Caco-2 (cell line): Measurements from ENCODE around the gene SSX2IP. TPM values are rescaled to one million over a fixed set of nuclear protein-coding genes. Genes with fewer than 3 reads are reported as not detected.
"Not testable (repeated sequence)": the region's sequence is repeated elsewhere in the genome, so short reads cannot be mapped to it uniquely, and the experiment has no call there.

Experiments used
- BruUV-seq: library from RNA; stranded (reverse); fragments of 400-500 nt; replicated peaks from 2 replicates; lab custom pipeline; 2021; lab: Mats Ljungman, UMichigan
- CTCF ChIA-PET: fragments of 300-600 bp; sonication (Branson Sonifier 250); formaldehyde crosslinking; loops from one replicate; lab custom pipeline; 2022; ENCODE audit warnings: antibody characterized with exemption; lab: Charles Lee
- POLR2A ChIA-PET: fragments of 300-600 bp; sonication (Branson Sonifier 250); formaldehyde crosslinking; loops from one replicate; lab custom pipeline; 2022; ENCODE audit warnings: antibody characterized with exemption; lab: Charles Lee
- DNase-seq, 2 experiments: peaks; one replicate each; pipeline versions ENCODE4 v3.0.0 to v3.0.0-alpha.2; 2020 to 2022
- H3K27me3 ChIP-seq: replicated peaks from 2 replicates; pipeline ENCODE4 v1.6.0; 2011; ENCODE audit warnings: low read length; ENCODE audit not compliant: control insufficient read depth, insufficient read depth
- H3K36me3 ChIP-seq: 2 replicates; pipeline ENCODE4 v1.5.1; 2011; ENCODE audit warnings: low read length; ENCODE audit not compliant: control insufficient read depth, insufficient read depth
- H3K4me1 ChIP-seq: fragments of 250-450 bp; sonication (Bioruptor Pico); 2 replicates; pipeline ENCODE4 v1.5.1; 2020; ENCODE audit warnings: mild to moderate bottlenecking
- H3K4me3 ChIP-seq: 2 replicates; pipeline ENCODE4 v1.5.1; 2011; ENCODE audit warnings: low read depth, mild to moderate bottlenecking, control low read depth, low read length
- H3K9me3 ChIP-seq: fragments of 250-450 bp; sonication (Bioruptor Pico); 2 replicates; pipeline ENCODE4 v1.5.1; 2020; ENCODE audit warnings: mild to moderate bottlenecking, moderate library complexity
- H3K27ac Mint-ChIP-seq: one replicate; pipeline ENCODE4 v1.8.0; 2022; ENCODE audit warnings: mixed read lengths; ENCODE audit not compliant: unreplicated experiment
- H3K27me3 Mint-ChIP-seq: one replicate; pipeline ENCODE4 v1.8.0; 2022; ENCODE audit warnings: mixed read lengths; ENCODE audit not compliant: insufficient read depth, unreplicated experiment
- H3K36me3 Mint-ChIP-seq: one replicate; pipeline ENCODE4 v1.8.0; 2022; ENCODE audit warnings: mild to moderate bottlenecking, mixed read lengths; ENCODE audit not compliant: insufficient read depth, unreplicated experiment
- H3K4me1 Mint-ChIP-seq: one replicate; pipeline ENCODE4 v1.8.0; 2022; ENCODE audit warnings: low read depth, mixed read lengths; ENCODE audit not compliant: unreplicated experiment
- H3K4me3 Mint-ChIP-seq: one replicate; pipeline ENCODE4 v1.8.0; 2022; ENCODE audit warnings: mild to moderate bottlenecking, moderate library complexity, mixed read lengths; ENCODE audit not compliant: unreplicated experiment
- H3K9me3 Mint-ChIP-seq: one replicate; pipeline ENCODE4 v1.8.0; 2022; ENCODE audit warnings: mixed read lengths; ENCODE audit not compliant: unreplicated experiment
- intact Hi-C: fragments of 100-400 bp; cut with micrococcal nuclease; formaldehyde crosslinking; loops from one replicate; pipeline ENCODE4 v1.10.0; 2022; ENCODE audit not compliant: unreplicated experiment
- total RNA-seq: library from RNA; stranded (reverse); gene quantifications from 2 replicates; pipeline ENCODE4 v1.2.3, GENCODE V29; 2022
- TF ChIP-seq, protein P1 (sequence below), 2 experiments: fragments of 200-600 bp in 1 of 2; IDR thresholded peaks; 1 replicate in 1 of 2; 2 replicates in 1 of 2; pipeline versions ENCODE4 v1.5.1 to v1.8.0; 2011 to 2022; ENCODE audit warnings: antibody characterized with exemption in 1 of 2, control low read depth in 1 of 2, inconsistent platforms in 1 of 2, low read depth in 1 of 2, low read length in 1 of 2, mild to moderate bottlenecking in 1 of 2, moderate library complexity in 1 of 2; ENCODE audit not compliant: insufficient read depth in 1 of 2, severe bottlenecking in 1 of 2, unreplicated experiment in 1 of 2

Gene SSX2IP
- total RNA-seq, 1 experiment from 2014 or later = 15.3 TPM

DNA sequence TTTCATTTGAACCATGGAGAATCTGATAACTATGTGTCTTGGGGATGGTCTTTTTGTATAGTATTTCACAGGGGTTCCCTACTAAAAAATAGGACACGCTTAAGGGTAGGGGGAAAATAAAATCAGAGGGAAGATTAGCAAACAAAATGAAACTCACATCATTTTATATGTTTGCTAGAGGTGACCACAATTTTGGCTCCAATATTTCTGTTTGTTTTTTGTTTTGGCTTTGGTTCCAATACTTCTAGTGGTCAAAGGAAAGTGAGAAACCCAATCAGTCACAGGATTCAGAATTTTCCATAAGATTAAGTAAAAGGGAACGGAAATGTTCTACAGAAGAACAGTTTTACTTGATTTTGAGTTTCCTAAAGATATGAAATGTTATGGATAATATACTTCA, 42.3 kb upstream of the SSX2IP start:
- no peaks in the 10 kb centered on the region for H3K27me3 ChIP-seq
- no peak for DNase-seq
- H3K4me3 ChIP-seq = no peak overlapping the region
- POLR2A ChIA-PET = no interaction called here
- TF ChIP-seq, protein P1, sequence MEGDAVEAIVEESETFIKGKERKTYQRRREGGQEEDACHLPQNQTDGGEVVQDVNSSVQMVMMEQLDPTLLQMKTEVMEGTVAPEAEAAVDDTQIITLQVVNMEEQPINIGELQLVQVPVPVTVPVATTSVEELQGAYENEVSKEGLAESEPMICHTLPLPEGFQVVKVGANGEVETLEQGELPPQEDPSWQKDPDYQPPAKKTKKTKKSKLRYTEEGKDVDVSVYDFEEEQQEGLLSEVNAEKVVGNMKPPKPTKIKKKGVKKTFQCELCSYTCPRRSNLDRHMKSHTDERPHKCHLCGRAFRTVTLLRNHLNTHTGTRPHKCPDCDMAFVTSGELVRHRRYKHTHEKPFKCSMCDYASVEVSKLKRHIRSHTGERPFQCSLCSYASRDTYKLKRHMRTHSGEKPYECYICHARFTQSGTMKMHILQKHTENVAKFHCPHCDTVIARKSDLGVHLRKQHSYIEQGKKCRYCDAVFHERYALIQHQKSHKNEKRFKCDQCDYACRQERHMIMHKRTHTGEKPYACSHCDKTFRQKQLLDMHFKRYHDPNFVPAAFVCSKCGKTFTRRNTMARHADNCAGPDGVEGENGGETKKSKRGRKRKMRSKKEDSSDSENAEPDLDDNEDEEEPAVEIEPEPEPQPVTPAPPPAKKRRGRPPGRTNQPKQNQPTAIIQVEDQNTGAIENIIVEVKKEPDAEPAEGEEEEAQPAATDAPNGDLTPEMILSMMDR (IDR thresholded peaks at IDR 0.05; ENCODE audit: insufficient read depth in 1 of 2, low read depth in 1 of 2, low read length in 1 of 2, severe bottlenecking in 1 of 2, unreplicated experiment in 1 of 2) = no peak
- no peaks in the 10 kb centered on the region for H3K9me3 ChIP-seq
- Mint-ChIP-seq H3K4me3 (no peak overlapping the region), H3K27me3 (peaks cover 8% of the 10 kb centered on the region), H3K9me3 (no peaks in the 10 kb centered on the region), H3K27ac (no peak overlapping the region), H3K36me3 (no peaks in the 10 kb centered on the region), H3K4me1 (no peaks in the 10 kb centered on the region)
- CTCF ChIA-PET = no interaction called here
- intact Hi-C loops = no loop called here
- no peaks in the 10 kb centered on the region for H3K36me3 ChIP-seq
- no peaks in the 10 kb centered on the region for H3K4me1 ChIP-seq
- no TSS peak for BruUV-seq

DNA sequence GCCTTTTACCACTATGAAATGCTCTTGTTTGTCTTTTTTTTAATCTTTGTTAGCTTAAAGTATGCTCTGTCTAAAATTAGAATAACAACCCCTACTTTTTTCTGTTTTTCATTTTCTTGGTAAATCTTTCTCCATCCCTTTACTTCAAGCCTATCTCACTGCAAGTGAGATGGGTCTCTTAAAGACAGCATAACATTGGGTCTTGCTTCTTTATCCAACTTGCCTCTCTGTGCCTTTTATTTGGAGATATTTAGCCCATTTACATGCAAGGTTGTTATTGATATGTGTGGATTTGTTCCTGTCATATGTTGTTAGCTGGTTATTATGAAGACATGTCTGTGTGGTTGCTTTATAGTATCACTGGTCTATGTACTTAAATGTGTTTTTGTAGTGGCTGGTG, 41.3 kb upstream of the SSX2IP start:
- no peaks in the 10 kb centered on the region for H3K9me3 Mint-ChIP-seq
- H3K36me3 Mint-ChIP-seq = no peaks in the 10 kb centered on the region
- peaks cover 8% of the 10 kb centered on the region for H3K27me3 Mint-ChIP-seq
- ChIA-PET POLR2A (no interaction called here), CTCF (no interaction called here)
- H3K4me3 Mint-ChIP-seq = no peak overlapping the region
- no peaks in the 10 kb centered on the region for H3K36me3 ChIP-seq
- no peak overlapping the region for H3K27ac Mint-ChIP-seq
- intact Hi-C loops = no loop called here
- no peaks in the 10 kb centered on the region for H3K9me3 ChIP-seq
- H3K4me3 ChIP-seq = no peak overlapping the region
- no peak for DNase-seq
- H3K4me1 Mint-ChIP-seq = no peaks in the 10 kb centered on the region
- BruUV-seq = no TSS peak
- TF ChIP-seq, protein P1 (IDR thresholded peaks at IDR 0.05; ENCODE audit: insufficient read depth in 1 of 2, low read depth in 1 of 2, low read length in 1 of 2, severe bottlenecking in 1 of 2, unreplicated experiment in 1 of 2) = no peak
- no peaks in the 10 kb centered on the region for H3K4me1 ChIP-seq
- no peaks in the 10 kb centered on the region for H3K27me3 ChIP-seq

DNA sequence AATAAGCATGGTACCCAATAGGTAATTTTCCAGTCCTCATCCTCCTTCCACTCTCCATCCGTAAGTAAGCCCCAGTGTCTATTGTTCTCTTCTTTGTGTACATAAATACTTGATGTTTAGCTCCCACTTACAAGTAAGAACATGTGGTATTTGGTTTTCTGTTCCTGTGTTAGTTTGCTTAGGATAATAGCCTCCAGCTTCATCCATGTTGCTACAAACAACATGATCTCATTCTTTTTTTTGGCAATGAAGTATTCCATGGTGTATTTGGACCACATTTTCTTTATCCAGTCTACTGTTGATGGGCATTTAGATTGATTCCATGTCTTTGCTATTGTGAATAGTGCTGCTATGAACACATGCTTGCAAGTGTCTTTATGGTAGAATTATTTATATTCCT, 37.5 kb upstream of the SSX2IP start:
- H3K36me3 Mint-ChIP-seq, H3K27me3 ChIP-seq, DNase-seq, H3K4me1 ChIP-seq, H3K9me3 Mint-ChIP-seq, intact Hi-C loops, POLR2A ChIA-PET, H3K4me3 ChIP-seq, H3K4me1 Mint-ChIP-seq, BruUV-seq, H3K27me3 Mint-ChIP-seq, H3K9me3 ChIP-seq, H3K27ac Mint-ChIP-seq, CTCF ChIA-PET, H3K36me3 ChIP-seq, H3K4me3 Mint-ChIP-seq: not testable (repeated sequence)
